ENCODE results near the gene SPOCK3.

DNA sequence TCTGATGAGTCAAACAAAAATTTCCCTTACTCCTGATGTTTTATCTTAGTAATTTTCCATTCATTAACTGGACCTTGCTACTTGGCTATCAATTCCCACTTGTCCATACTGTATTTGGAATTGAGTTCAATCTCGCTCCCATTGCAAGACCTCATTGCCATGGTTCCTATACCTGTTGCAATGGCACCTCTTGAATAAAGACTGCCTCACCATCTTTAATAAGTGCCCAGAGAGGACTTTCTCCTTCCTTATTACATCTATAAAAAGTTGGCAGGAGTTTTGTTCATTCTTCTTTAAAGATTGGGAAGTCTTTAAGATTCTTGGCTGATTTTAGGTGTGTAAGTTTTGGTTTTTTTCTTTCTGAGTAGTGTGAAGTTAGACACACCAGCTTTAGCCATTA lies 397.4 kb downstream of the SPOCK3 start:
- TF ChIP-seq, protein P1, sequence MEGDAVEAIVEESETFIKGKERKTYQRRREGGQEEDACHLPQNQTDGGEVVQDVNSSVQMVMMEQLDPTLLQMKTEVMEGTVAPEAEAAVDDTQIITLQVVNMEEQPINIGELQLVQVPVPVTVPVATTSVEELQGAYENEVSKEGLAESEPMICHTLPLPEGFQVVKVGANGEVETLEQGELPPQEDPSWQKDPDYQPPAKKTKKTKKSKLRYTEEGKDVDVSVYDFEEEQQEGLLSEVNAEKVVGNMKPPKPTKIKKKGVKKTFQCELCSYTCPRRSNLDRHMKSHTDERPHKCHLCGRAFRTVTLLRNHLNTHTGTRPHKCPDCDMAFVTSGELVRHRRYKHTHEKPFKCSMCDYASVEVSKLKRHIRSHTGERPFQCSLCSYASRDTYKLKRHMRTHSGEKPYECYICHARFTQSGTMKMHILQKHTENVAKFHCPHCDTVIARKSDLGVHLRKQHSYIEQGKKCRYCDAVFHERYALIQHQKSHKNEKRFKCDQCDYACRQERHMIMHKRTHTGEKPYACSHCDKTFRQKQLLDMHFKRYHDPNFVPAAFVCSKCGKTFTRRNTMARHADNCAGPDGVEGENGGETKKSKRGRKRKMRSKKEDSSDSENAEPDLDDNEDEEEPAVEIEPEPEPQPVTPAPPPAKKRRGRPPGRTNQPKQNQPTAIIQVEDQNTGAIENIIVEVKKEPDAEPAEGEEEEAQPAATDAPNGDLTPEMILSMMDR (conservative IDR thresholded peaks at IDR 0.05; ENCODE audit: low read length), result no peak
- no peak for TF ChIP-seq EZH2phosphoT487 (IDR thresholded peaks at IDR 0.05; ENCODE audit: borderline replicate concordance, low read depth, low read length)
